ENCODE data around the gene IQGAP2.

The IQGAP2 gene

GRCh38 chr5:76445063-76445462 is 42.0 kb downstream of the IQGAP2 start:
- TF ChIP-seq EZH2 (IDR thresholded peaks at IDR 0.05): no peak
- Histone ChIP-seq H3K27ac (no peak overlapping the region), H3K4me3 (no peak overlapping the region), H3K9me3 (ENCODE audit: low read depth, low read length) (no peaks in the 10 kb centered on the region), H3K9ac (ENCODE audit: insufficient read length) (no peak overlapping the region), H3K36me3 (ENCODE audit: insufficient read depth, low read length) (no peaks in the 10 kb centered on the region)
- DNase-seq (ENCODE audit: low read depth, low spot score): no peak

GRCh38 chr5:76445830-76446229 is 42.7 kb downstream of the IQGAP2 start:
- Histone ChIP-seq H3K4me3 (no peak overlapping the region), H3K9ac (ENCODE audit: insufficient read length) (no peak overlapping the region), H3K9me3 (ENCODE audit: low read depth, low read length) (no peaks in the 10 kb centered on the region), H3K36me3 (ENCODE audit: insufficient read depth, low read length) (no peaks in the 10 kb centered on the region), H3K27ac (no peak overlapping the region)
- no peak for DNase-seq (ENCODE audit: low read depth, low spot score)
- TF ChIP-seq FOXP2 (optimal IDR thresholded peaks at IDR 0.05; ENCODE audit: control extremely low read depth, extremely low read length, insufficient read depth): no peak

GRCh38 chr5:76446776-76447175 is 43.7 kb downstream of the IQGAP2 start:
- H3K36me3 ChIP-seq (ENCODE audit: insufficient read depth, low read length): no peaks in the 10 kb centered on the region
- no peak overlapping the region for H3K4me3 ChIP-seq
- no peak overlapping the region for H3K27ac ChIP-seq
- H3K9ac ChIP-seq (ENCODE audit: insufficient read length): no peak overlapping the region
- no peak for DNase-seq (ENCODE audit: low read depth, low spot score)
- no peaks in the 10 kb centered on the region for H3K9me3 ChIP-seq (ENCODE audit: low read depth, low read length)
- no peak for TF ChIP-seq POLR2AphosphoS5 (IDR thresholded peaks at IDR 0.05; ENCODE audit: borderline replicate concordance, low read depth, low read length)
- TF ChIP-seq EZH2 (IDR thresholded peaks at IDR 0.05): no peak
- no peak for TF ChIP-seq FOXP2 (optimal IDR thresholded peaks at IDR 0.05; ENCODE audit: control extremely low read depth, extremely low read length, insufficient read depth)

- H3K9ac ChIP-seq (ENCODE audit: insufficient read length): no peak overlapping the region
- no peak for DNase-seq (ENCODE audit: low read depth, low spot score)
- TF ChIP-seq FOXP2 (optimal IDR thresholded peaks at IDR 0.05; ENCODE audit: control extremely low read depth, extremely low read length, insufficient read depth) (no peak), POLR2AphosphoS5 (IDR thresholded peaks at IDR 0.05; ENCODE audit: borderline replicate concordance, low read depth, low read length) (no peak), EZH2 (IDR thresholded peaks at IDR 0.05) (no peak)
- no peaks in the 10 kb centered on the region for H3K9me3 ChIP-seq (ENCODE audit: low read depth, low read length)
- no peak overlapping the region for H3K4me3 ChIP-seq
- H3K36me3 ChIP-seq (ENCODE audit: insufficient read depth, low read length): no peaks in the 10 kb centered on the region
- H3K27ac ChIP-seq: no peak overlapping the region
These were observed 46.5 kb downstream of the IQGAP2 start for GRCh38 chr5:76449606-76450005.

- no peaks in the 10 kb centered on the region for H3K36me3 ChIP-seq (ENCODE audit: insufficient read depth, low read length)
- DNase-seq (ENCODE audit: low read depth, low spot score): no peak
- no peak overlapping the region for H3K4me3 ChIP-seq
- peak overlapping the region; percentile 12; the same call in 1 of the 2 replicates for H3K27ac ChIP-seq
- TF ChIP-seq EZH2 (IDR thresholded peaks at IDR 0.05) (no peak), FOXP2 (optimal IDR thresholded peaks at IDR 0.05; ENCODE audit: control extremely low read depth, extremely low read length, insufficient read depth) (no peak), POLR2AphosphoS5 (IDR thresholded peaks at IDR 0.05; ENCODE audit: borderline replicate concordance, low read depth, low read length) (no peak)
- H3K9me3 ChIP-seq (ENCODE audit: low read depth, low read length): no peaks in the 10 kb centered on the region
- no peak overlapping the region for H3K9ac ChIP-seq (ENCODE audit: insufficient read length)
These were observed 47.0 kb downstream of the IQGAP2 start for GRCh38 chr5:76450054-76450453.

- TF ChIP-seq EZH2 (IDR thresholded peaks at IDR 0.05) (no peak), FOXP2 (optimal IDR thresholded peaks at IDR 0.05; ENCODE audit: control extremely low read depth, extremely low read length, insufficient read depth) (no peak), POLR2AphosphoS5 (IDR thresholded peaks at IDR 0.05; ENCODE audit: borderline replicate concordance, low read depth, low read length) (no peak)
- Histone ChIP-seq H3K36me3 (ENCODE audit: insufficient read depth, low read length) (no peaks in the 10 kb centered on the region), H3K4me3 (no peak overlapping the region), H3K9me3 (ENCODE audit: low read depth, low read length) (no peaks in the 10 kb centered on the region), H3K9ac (ENCODE audit: insufficient read length) (no peak overlapping the region), H3K27ac (no peak overlapping the region)
- DNase-seq (ENCODE audit: low read depth, low spot score): no peak
These were observed 48.1 kb downstream of the IQGAP2 start for GRCh38 chr5:76451031-76451701.

GRCh38 chr5:76455531-76456133 is 52.5 kb downstream of the IQGAP2 start:
- Histone ChIP-seq H3K9ac (ENCODE audit: insufficient read length) (no peak overlapping the region), H3K36me3 (ENCODE audit: insufficient read depth, low read length) (no peaks in the 10 kb centered on the region), H3K27ac (no peak overlapping the region), H3K9me3 (ENCODE audit: low read depth, low read length) (no peaks in the 10 kb centered on the region), H3K4me3 (no peak overlapping the region)
- no peak for DNase-seq (ENCODE audit: low read depth, low spot score)
- TF ChIP-seq EZH2 (IDR thresholded peaks at IDR 0.05) (no peak), FOXP2 (optimal IDR thresholded peaks at IDR 0.05; ENCODE audit: control extremely low read depth, extremely low read length, insufficient read depth) (no peak), POLR2AphosphoS5 (IDR thresholded peaks at IDR 0.05; ENCODE audit: borderline replicate concordance, low read depth, low read length) (no peak)

- Histone ChIP-seq H3K4me3 (no peak overlapping the region), H3K9me3 (ENCODE audit: low read depth, low read length) (no peaks in the 10 kb centered on the region), H3K36me3 (ENCODE audit: insufficient read depth, low read length) (no peaks in the 10 kb centered on the region), H3K27ac (no peak overlapping the region), H3K9ac (ENCODE audit: insufficient read length) (no peak overlapping the region)
- TF ChIP-seq POLR2AphosphoS5 (IDR thresholded peaks at IDR 0.05; ENCODE audit: borderline replicate concordance, low read depth, low read length) (no peak), FOXP2 (optimal IDR thresholded peaks at IDR 0.05; ENCODE audit: control extremely low read depth, extremely low read length, insufficient read depth) (no peak)
- no peak for DNase-seq (ENCODE audit: low read depth, low spot score)
These were observed 53.2 kb downstream of the IQGAP2 start for GRCh38 chr5:76456258-76456657.
